Lung (tissue), 12 donors: ENCODE data around the gene EIF1. TPM values are rescaled to one million over a fixed set of nuclear protein-coding genes. Genes with fewer than 3 reads are reported as not detected.

Experiments used
- ATAC-seq: fragments of 200-7000 bp; cut with Tn5 transposase; one replicate; pipeline ENCODE4 v1.9.1; 2020; ENCODE audit warnings: moderate number of reproducible peaks; ENCODE audit not compliant: insufficient read depth, low FRiP score
- DNase-seq, 3 donors: peaks; one replicate each; pipeline ENCODE4 v3.0.0-alpha.2; 2013 to 2017
- H3K27ac ChIP-seq, 2 donors: one replicate each; pipeline ENCODE4 v1.5.1; 2013; ENCODE audit warnings: mild to moderate bottlenecking in 2 of 2, moderate library complexity in 2 of 2, control low read depth in 1 of 2, inconsistent platforms in 1 of 2, low read depth in 1 of 2, low read length in 1 of 2
- H3K27me3 ChIP-seq, 3 donors: one replicate each; pipeline ENCODE4 v1.5.1; 2013; ENCODE audit warnings: low read length in 2 of 3; ENCODE audit not compliant: control insufficient read depth in 3 of 3, insufficient read depth in 3 of 3
- H3K36me3 ChIP-seq, 4 donors: one replicate each; pipeline ENCODE4 v1.5.1; 2013; ENCODE audit warnings: low read length in 4 of 4, mild to moderate bottlenecking in 1 of 4, moderate library complexity in 1 of 4; ENCODE audit not compliant: control insufficient read depth in 4 of 4, insufficient read depth in 4 of 4
- H3K4me1 ChIP-seq, 5 donors: one replicate each; pipeline ENCODE4 v1.5.1; 2013; ENCODE audit warnings: low read length in 5 of 5, mild to moderate bottlenecking in 2 of 5, moderate library complexity in 1 of 5; ENCODE audit not compliant: control insufficient read depth in 5 of 5, insufficient read depth in 5 of 5
- H3K4me3 ChIP-seq: one replicate; pipeline ENCODE4 v1.5.1; 2013; ENCODE audit warnings: mild to moderate bottlenecking, control low read depth, moderate library complexity
- H3K9ac ChIP-seq, 2 donors: one replicate each; pipeline ENCODE4 v1.5.1; 2013; ENCODE audit warnings: low read length in 2 of 2, control low read depth in 1 of 2; ENCODE audit not compliant: insufficient read depth in 1 of 2
- H3K9me3 ChIP-seq, 4 donors: one replicate each; pipeline ENCODE4 v1.5.1; 2013; ENCODE audit warnings: low read length in 3 of 4, mild to moderate bottlenecking in 1 of 4, moderate library complexity in 1 of 4; ENCODE audit not compliant: control insufficient read depth in 4 of 4, insufficient read depth in 3 of 4
- CTCF ChIP-seq: IDR thresholded peaks from 2 replicates; pipeline ENCODE4 v1.5.1; 2012; ENCODE audit warnings: mild to moderate bottlenecking; ENCODE audit errors: control extremely low read depth, extremely low read depth
- WGBS, 2 donors: extraction: QIAGEN DNeasy Blood & Tissue Kit; methylation state at CpG; one replicate each; pipeline ENCODE4 v1.1.7; 2013; 5-methylcytosine and 5-hydroxymethylcytosine counted together
- polyA plus RNA-seq, 2 donors: library from polyadenylated mRNA; stranded (reverse); fragments of 200-250 nt; gene quantifications; one replicate each; pipeline ENCODE4 v1.2.1, GENCODE V29; 2013
- total RNA-seq, 2 donors: library from RNA; depleted of rRNA in 1 of 2; stranded (reverse); fragments of >200 nt in 1 of 2; gene quantifications; one replicate each; pipeline ENCODE4 v1.2.1, GENCODE V29; 2014 to 2021
- donor health status: control.
- donor health status: control.
- donor health status: Bipolar disorder and iron deficiency.
- donor health status: healthy.
- donor health status: DM: yes; HTN: yes; CAD: no.

The EIF1 gene
- total and polyA plus RNA-seq, 4 donors = 381 to 872 (median 676) TPM

GRCh38 chr17:41666237-41666641, 22.4 kb upstream of the EIF1 start:
- ATAC-seq (no peak), DNase-seq (peak; percentile 62 to 64 (median 64))
- Histone ChIP-seq H3K4me3 (no peak overlapping the region), H3K4me1 (peaks cover 0 to 8% (median 5%) of the 10 kb centered on the region in 5 donors), H3K9ac (peak overlapping the region in 1 of 2 donors; percentile 62), H3K27ac (peak overlapping the region in 1 of 2 donors; percentile 73), H3K36me3 (no peaks in the 10 kb centered on the region), H3K27me3 (peaks cover 0 to 5% (median 3%) of the 10 kb centered on the region in 3 donors), H3K9me3 (no peaks in the 10 kb centered on the region)
- WGBS, 2 donors = 2 to 3% methylated on average over 11 of the region's 11 CpGs
- no peak for TF ChIP-seq CTCF

GRCh38 chr17:41666708-41667279, 21.9 kb upstream of the EIF1 start:
- Histone ChIP-seq H3K9ac (no peak overlapping the region), H3K9me3 (no peaks in the 10 kb centered on the region), H3K4me3 (no peak overlapping the region), H3K27ac (peak overlapping the region in 1 of 2 donors; percentile 73), H3K27me3 (peaks cover 0 to 5% (median 3%) of the 10 kb centered on the region in 3 donors), H3K36me3 (no peaks in the 10 kb centered on the region), H3K4me1 (peaks cover 0 to 8% (median 5%) of the 10 kb centered on the region in 5 donors)
- ATAC-seq (peak; percentile 56), DNase-seq (peak; percentile 77 to 83 (median 81))
- peak; percentile 99 for TF ChIP-seq CTCF
- WGBS, 2 donors = 1% methylated on average over 23 of the region's 23 CpGs

- Histone ChIP-seq H3K9me3 (no peaks in the 10 kb centered on the region), H3K4me1 (peaks cover 0 to 8% (median 5%) of the 10 kb centered on the region in 5 donors), H3K4me3 (no peak overlapping the region), H3K36me3 (no peaks in the 10 kb centered on the region), H3K27me3 (peaks cover 0 to 5% (median 3%) of the 10 kb centered on the region in 3 donors), H3K9ac (no peak overlapping the region), H3K27ac (peak overlapping the region in 1 of 2 donors; percentile 35)
- ATAC-seq = no peak
- 32 to 41% methylated on average over 23 of the region's 23 CpGs for WGBS, 2 donors
- DNase-seq = no peak
- TF ChIP-seq CTCF = no peak
Measured at GRCh38 chr17:41667280-41668041, 21.2 kb upstream of the EIF1 start.
